ENCODE results near the gene PDE2A. TPM values are rescaled to one million over a fixed set of nuclear protein-coding genes. Genes with fewer than 3 reads are reported as not detected.

The PDE2A gene
- polyA plus RNA-seq, 12 donors = 10.3 to 28.2 (median 19.0) TPM; not detected in 1

- DNase-seq = no peak
Observed at GRCh38 chr11:72705442-72706365, 31.5 kb upstream of the PDE2A start.

- DNase-seq = no peak
Observed at GRCh38 chr11:72704783-72705265, 30.6 kb upstream of the PDE2A start.

- no peak for DNase-seq
Observed at GRCh38 chr11:72704028-72704782, 30.0 kb upstream of the PDE2A start.

- peak; percentile 86 for DNase-seq
Observed at GRCh38 chr11:72703267-72704008, 29.2 kb upstream of the PDE2A start.

GRCh38 chr11:72702577-72703241 lies 28.5 kb upstream of the PDE2A start:
- DNase-seq = no peak

- no peak for DNase-seq
Observed at GRCh38 chr11:72702096-72702495, 27.9 kb upstream of the PDE2A start.

- no peak for DNase-seq
Observed at GRCh38 chr11:72701466-72701865, 27.2 kb upstream of the PDE2A start.

- no peak for DNase-seq
Observed at GRCh38 chr11:72700146-72700545, 25.9 kb upstream of the PDE2A start.

- DNase-seq = no peak
Observed at GRCh38 chr11:72697814-72698213, 23.6 kb upstream of the PDE2A start.

- DNase-seq = no peak
Observed at GRCh38 chr11:72696866-72697700, 22.9 kb upstream of the PDE2A start.

- no peak for DNase-seq
Observed at GRCh38 chr11:72695354-72695753, 21.1 kb upstream of the PDE2A start.

GRCh38 chr11:72693271-72693968 lies 19.2 kb upstream of the PDE2A start:
- no peak for DNase-seq

GRCh38 chr11:72692498-72693237 lies 18.4 kb upstream of the PDE2A start:
- no peak for DNase-seq

GRCh38 chr11:72690166-72690565 lies 15.9 kb upstream of the PDE2A start:
- DNase-seq = no peak

GRCh38 chr11:72688929-72689328 lies 14.7 kb upstream of the PDE2A start:
- DNase-seq = no peak

GRCh38 chr11:72688486-72688885 lies 14.3 kb upstream of the PDE2A start:
- DNase-seq = no peak

- DNase-seq = no peak
Observed at GRCh38 chr11:72687326-72687725, 13.1 kb upstream of the PDE2A start.

GRCh38 chr11:72686639-72687220 lies 12.5 kb upstream of the PDE2A start:
- DNase-seq = no peak

All from muscle of arm (tissue), 12 donors.